ENCODE measurements around the gene PRDM2. TPM values are rescaled to one million over a fixed set of nuclear protein-coding genes. Genes with fewer than 3 reads are reported as not detected.
A peak's percentile ranks its signal among the peaks of the same experiment; 100 is the strongest.

The PRDM2 gene
- total and polyA plus RNA-seq, 4 donors: 16.1 to 52.0 (median 28.5) TPM

DNA sequence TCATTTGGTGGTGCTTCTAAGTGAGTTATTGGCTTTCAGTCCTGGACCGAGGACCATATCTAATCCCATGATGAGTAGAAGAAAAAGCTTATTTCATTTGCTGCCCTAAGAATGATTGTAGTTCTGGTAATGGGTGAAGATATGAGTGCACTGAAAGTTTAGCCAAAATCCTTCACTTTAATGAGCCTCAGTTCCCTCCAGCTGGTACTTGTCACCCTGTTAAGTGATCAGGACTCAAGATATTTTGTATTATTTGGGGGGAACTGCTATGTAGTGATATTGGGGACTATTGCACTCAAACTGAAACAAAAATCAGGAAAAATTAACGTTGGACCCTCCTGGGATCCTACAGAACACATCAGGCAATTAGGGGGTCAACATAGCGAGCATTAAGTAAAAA lies 165.9 kb downstream of the PRDM2 start:
- ATAC-seq (ENCODE audit: insufficient read depth, low FRiP score) (no peak), DNase-seq (peak in 2 of 3 donors; percentile 57 to 68)
- WGBS, 2 donors: 57 to 76% methylated on average over 3 of the region's 3 CpGs
- no peaks in the 10 kb centered on the region for H3K36me3 ChIP-seq (ENCODE audit: control insufficient read depth in 4 of 4, insufficient read depth in 4 of 4, low read length in 4 of 4)
- no peaks in the 10 kb centered on the region for H3K27me3 ChIP-seq (ENCODE audit: control insufficient read depth in 3 of 3, insufficient read depth in 3 of 3, low read length in 2 of 3)
- peaks cover 0 to 10% (median 0%) of the 10 kb centered on the region in 5 donors for H3K4me1 ChIP-seq (ENCODE audit: control insufficient read depth in 5 of 5, insufficient read depth in 5 of 5, low read length in 5 of 5)
- no peak overlapping the region for H3K27ac ChIP-seq (ENCODE audit: low read depth in 1 of 2, low read length in 1 of 2)
- H3K9me3 ChIP-seq (ENCODE audit: control insufficient read depth in 4 of 4, insufficient read depth in 3 of 4, low read length in 3 of 4): no peaks in the 10 kb centered on the region
- no peak overlapping the region for H3K4me3 ChIP-seq
- TF ChIP-seq CTCF (IDR thresholded peaks at IDR 0.05; ENCODE audit: control extremely low read depth, extremely low read depth): no peak
- H3K9ac ChIP-seq (ENCODE audit: insufficient read depth in 1 of 2, low read length in 2 of 2): no peak overlapping the region

GRCh38 chr1:13867603-13868002 lies 167.6 kb downstream of the PRDM2 start:
- ATAC-seq (ENCODE audit: insufficient read depth, low FRiP score): no peak
- DNase-seq: peak in 1 of 3 donors; percentile 28
- H3K4me3 ChIP-seq: no peak overlapping the region
- no peaks in the 10 kb centered on the region for H3K36me3 ChIP-seq (ENCODE audit: control insufficient read depth in 4 of 4, insufficient read depth in 4 of 4, low read length in 4 of 4)
- no peaks in the 10 kb centered on the region for H3K27me3 ChIP-seq (ENCODE audit: control insufficient read depth in 3 of 3, insufficient read depth in 3 of 3, low read length in 2 of 3)
- H3K9ac ChIP-seq (ENCODE audit: insufficient read depth in 1 of 2, low read length in 2 of 2): no peak overlapping the region
- peaks cover 0 to 4% (median 0%) of the 10 kb centered on the region in 4 donors for H3K9me3 ChIP-seq (ENCODE audit: control insufficient read depth in 4 of 4, insufficient read depth in 3 of 4, low read length in 3 of 4)
- peaks cover 0 to 10% (median 0%) of the 10 kb centered on the region in 5 donors for H3K4me1 ChIP-seq (ENCODE audit: control insufficient read depth in 5 of 5, insufficient read depth in 5 of 5, low read length in 5 of 5)
- WGBS, 2 donors: 79 to 83% methylated on average over 7 of the region's 7 CpGs
- H3K27ac ChIP-seq (ENCODE audit: low read depth in 1 of 2, low read length in 1 of 2): no peak overlapping the region
- no peak for TF ChIP-seq CTCF (IDR thresholded peaks at IDR 0.05; ENCODE audit: control extremely low read depth, extremely low read depth)

- WGBS, 2 donors: 63 to 70% methylated on average over 7 of the region's 7 CpGs
- ATAC-seq (ENCODE audit: insufficient read depth, low FRiP score) (no peak), DNase-seq (no peak)
- H3K9ac ChIP-seq (ENCODE audit: insufficient read depth in 1 of 2, low read length in 2 of 2): no peak overlapping the region
- H3K4me1 ChIP-seq (ENCODE audit: control insufficient read depth in 5 of 5, insufficient read depth in 5 of 5, low read length in 5 of 5): peaks cover 0 to 10% (median 0%) of the 10 kb centered on the region in 5 donors
- H3K9me3 ChIP-seq (ENCODE audit: control insufficient read depth in 4 of 4, insufficient read depth in 3 of 4, low read length in 3 of 4): peaks cover 0 to 6% (median 0%) of the 10 kb centered on the region in 4 donors
- H3K27ac ChIP-seq (ENCODE audit: low read depth in 1 of 2, low read length in 1 of 2): no peak overlapping the region
- no peaks in the 10 kb centered on the region for H3K36me3 ChIP-seq (ENCODE audit: control insufficient read depth in 4 of 4, insufficient read depth in 4 of 4, low read length in 4 of 4)
- H3K27me3 ChIP-seq (ENCODE audit: control insufficient read depth in 3 of 3, insufficient read depth in 3 of 3, low read length in 2 of 3): no peaks in the 10 kb centered on the region
- H3K4me3 ChIP-seq: no peak overlapping the region
- no peak for TF ChIP-seq CTCF (IDR thresholded peaks at IDR 0.05; ENCODE audit: control extremely low read depth, extremely low read depth)
Measured at GRCh38 chr1:13869172-13869797, 169.3 kb downstream of the PRDM2 start.

DNA sequence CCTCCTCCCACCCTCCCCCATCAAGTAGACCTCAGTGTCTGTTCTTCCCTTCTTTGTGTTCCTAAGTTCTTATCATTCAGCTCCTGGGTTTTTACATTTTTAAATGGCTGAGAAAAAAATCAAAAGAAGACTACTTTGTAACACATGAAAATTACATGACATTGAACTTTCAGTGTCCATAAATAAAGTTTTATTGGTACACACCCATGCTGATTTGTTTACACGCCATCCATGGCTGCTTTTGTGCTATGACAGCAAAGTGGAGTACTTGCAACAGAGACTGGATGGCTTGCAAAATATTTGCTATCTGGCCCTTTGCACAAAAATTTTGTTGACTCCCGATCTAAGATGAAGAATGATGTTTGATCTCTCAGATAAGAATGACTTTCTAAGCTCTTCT lies 171.4 kb downstream of the PRDM2 start:
- no peak for TF ChIP-seq CTCF (IDR thresholded peaks at IDR 0.05; ENCODE audit: control extremely low read depth, extremely low read depth)
- H3K27ac ChIP-seq (ENCODE audit: low read depth in 1 of 2, low read length in 1 of 2): no peak overlapping the region
- no peak for ATAC-seq (ENCODE audit: insufficient read depth, low FRiP score)
- 58 to 82% methylated on average over 2 of the region's 2 CpGs for WGBS, 2 donors
- H3K27me3 ChIP-seq (ENCODE audit: control insufficient read depth in 3 of 3, insufficient read depth in 3 of 3, low read length in 2 of 3): no peaks in the 10 kb centered on the region
- H3K4me1 ChIP-seq (ENCODE audit: control insufficient read depth in 5 of 5, insufficient read depth in 5 of 5, low read length in 5 of 5): peaks cover 0 to 2% (median 0%) of the 10 kb centered on the region in 5 donors
- peaks cover 0 to 6% (median 0%) of the 10 kb centered on the region in 4 donors for H3K9me3 ChIP-seq (ENCODE audit: control insufficient read depth in 4 of 4, insufficient read depth in 3 of 4, low read length in 3 of 4)
- no peak for DNase-seq
- H3K9ac ChIP-seq (ENCODE audit: insufficient read depth in 1 of 2, low read length in 2 of 2): no peak overlapping the region
- no peaks in the 10 kb centered on the region for H3K36me3 ChIP-seq (ENCODE audit: control insufficient read depth in 4 of 4, insufficient read depth in 4 of 4, low read length in 4 of 4)
- H3K4me3 ChIP-seq: no peak overlapping the region
